ENCODE data around the gene MRPL48.

DNA sequence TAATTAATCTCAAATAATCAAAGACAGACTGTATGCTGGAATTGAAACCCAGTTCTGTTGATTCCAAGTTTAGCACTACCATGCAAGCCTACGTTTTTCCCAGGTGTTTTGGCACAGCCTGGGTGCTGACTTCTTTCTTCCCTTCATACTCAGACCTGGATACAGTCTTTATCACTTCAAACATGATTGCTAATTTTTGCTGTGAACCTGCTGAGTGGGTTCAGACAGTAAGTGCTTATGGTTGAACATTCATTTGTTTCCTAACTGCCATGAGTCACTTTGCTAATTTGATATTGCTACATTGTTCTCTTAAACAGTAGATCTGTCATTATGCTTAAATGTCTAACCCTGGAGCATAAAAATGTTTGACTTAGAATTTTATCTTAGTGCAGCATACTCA is 101.3 kb downstream of the MRPL48 start:
- TF ChIP-seq EZH2 (IDR thresholded peaks at IDR 0.05; ENCODE audit: borderline replicate concordance, insufficient read depth, low read depth, low read length, poor library complexity, severe bottlenecking): no peak
- TF ChIP-seq, protein P1, sequence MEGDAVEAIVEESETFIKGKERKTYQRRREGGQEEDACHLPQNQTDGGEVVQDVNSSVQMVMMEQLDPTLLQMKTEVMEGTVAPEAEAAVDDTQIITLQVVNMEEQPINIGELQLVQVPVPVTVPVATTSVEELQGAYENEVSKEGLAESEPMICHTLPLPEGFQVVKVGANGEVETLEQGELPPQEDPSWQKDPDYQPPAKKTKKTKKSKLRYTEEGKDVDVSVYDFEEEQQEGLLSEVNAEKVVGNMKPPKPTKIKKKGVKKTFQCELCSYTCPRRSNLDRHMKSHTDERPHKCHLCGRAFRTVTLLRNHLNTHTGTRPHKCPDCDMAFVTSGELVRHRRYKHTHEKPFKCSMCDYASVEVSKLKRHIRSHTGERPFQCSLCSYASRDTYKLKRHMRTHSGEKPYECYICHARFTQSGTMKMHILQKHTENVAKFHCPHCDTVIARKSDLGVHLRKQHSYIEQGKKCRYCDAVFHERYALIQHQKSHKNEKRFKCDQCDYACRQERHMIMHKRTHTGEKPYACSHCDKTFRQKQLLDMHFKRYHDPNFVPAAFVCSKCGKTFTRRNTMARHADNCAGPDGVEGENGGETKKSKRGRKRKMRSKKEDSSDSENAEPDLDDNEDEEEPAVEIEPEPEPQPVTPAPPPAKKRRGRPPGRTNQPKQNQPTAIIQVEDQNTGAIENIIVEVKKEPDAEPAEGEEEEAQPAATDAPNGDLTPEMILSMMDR (IDR thresholded peaks at IDR 0.05): no peak
